Measurements from ENCODE around the gene EPB41L4A. TPM values are rescaled to one million over a fixed set of nuclear protein-coding genes. Genes with fewer than 3 reads are reported as not detected.

EPB41L4A gene
- total and polyA plus RNA-seq, 2 donors (not counting 3 experiments of a cell fraction or from before 2014, with no cell fraction given) = 6.0 to 17.9 TPM

- FAIRE-seq (no peak), DNase-seq (ENCODE audit: low read depth, low spot score) (no peak)
- BruUV-seq (replicated peaks) = no TSS peak
- H3K9ac ChIP-seq (replicated peaks; ENCODE audit: extremely low read depth, insufficient read depth, low read length) = no peak overlapping the region
- dilution Hi-C loops (cut with MboI; ENCODE audit: extremely low pct_ligation_motif_present, low sequenced_read_pairs) = no loop called here
- H2AFZ ChIP-seq (ENCODE audit: low read depth, low read length) = no peak overlapping the region
- H3K36me3 ChIP-seq (ENCODE audit: control insufficient read depth in 2 of 2, extremely low read depth in 1 of 2, insufficient read depth in 2 of 2, low read length in 2 of 2) = no peaks in the 10 kb centered on the region
- no peaks in the 10 kb centered on the region for H4K20me1 ChIP-seq (replicated peaks; ENCODE audit: control insufficient read depth, extremely low read depth, insufficient read depth, low read length)
- H3K4me3 ChIP-seq (replicated peaks in 1 of 3; ENCODE audit: insufficient read depth in 1 of 3, low read depth in 1 of 3, low read length in 3 of 3) = no peak overlapping the region
- H3K4me1 ChIP-seq (ENCODE audit: control insufficient read depth, extremely low read depth, insufficient read depth, low read length) = peaks cover 6% of the 10 kb centered on the region
- intact Hi-C loops (cut with micrococcal nuclease) = no loop called here
- H3K9me1 ChIP-seq (replicated peaks; ENCODE audit: control insufficient read depth, extremely low read depth, insufficient read depth, low read length) = no peaks in the 10 kb centered on the region
- no peaks in the 10 kb centered on the region for H3K9me3 ChIP-seq (replicated peaks; ENCODE audit: control insufficient read depth, insufficient read depth, low read length)
- no peaks in the 10 kb centered on the region for H3K27me3 ChIP-seq (ENCODE audit: control insufficient read depth in 2 of 2, insufficient read depth in 2 of 2, low read length in 2 of 2)
- H3K27ac ChIP-seq (ENCODE audit: insufficient read depth, low read depth, low read length) = no peak overlapping the region
- peaks cover 2% of the 10 kb centered on the region for H3K79me2 ChIP-seq (ENCODE audit: control insufficient read depth, insufficient read depth, low read length)
- ChIA-PET POLR2A (no interaction called here), CTCF (no interaction called here)
- H3K4me2 ChIP-seq (ENCODE audit: insufficient read depth, low read length) = no peak overlapping the region
- TF ChIP-seq, protein P1, sequence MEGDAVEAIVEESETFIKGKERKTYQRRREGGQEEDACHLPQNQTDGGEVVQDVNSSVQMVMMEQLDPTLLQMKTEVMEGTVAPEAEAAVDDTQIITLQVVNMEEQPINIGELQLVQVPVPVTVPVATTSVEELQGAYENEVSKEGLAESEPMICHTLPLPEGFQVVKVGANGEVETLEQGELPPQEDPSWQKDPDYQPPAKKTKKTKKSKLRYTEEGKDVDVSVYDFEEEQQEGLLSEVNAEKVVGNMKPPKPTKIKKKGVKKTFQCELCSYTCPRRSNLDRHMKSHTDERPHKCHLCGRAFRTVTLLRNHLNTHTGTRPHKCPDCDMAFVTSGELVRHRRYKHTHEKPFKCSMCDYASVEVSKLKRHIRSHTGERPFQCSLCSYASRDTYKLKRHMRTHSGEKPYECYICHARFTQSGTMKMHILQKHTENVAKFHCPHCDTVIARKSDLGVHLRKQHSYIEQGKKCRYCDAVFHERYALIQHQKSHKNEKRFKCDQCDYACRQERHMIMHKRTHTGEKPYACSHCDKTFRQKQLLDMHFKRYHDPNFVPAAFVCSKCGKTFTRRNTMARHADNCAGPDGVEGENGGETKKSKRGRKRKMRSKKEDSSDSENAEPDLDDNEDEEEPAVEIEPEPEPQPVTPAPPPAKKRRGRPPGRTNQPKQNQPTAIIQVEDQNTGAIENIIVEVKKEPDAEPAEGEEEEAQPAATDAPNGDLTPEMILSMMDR (IDR thresholded peaks at IDR 0.05; ENCODE audit: extremely low read depth in 1 of 2, insufficient read depth in 1 of 2, low read depth in 1 of 2, low read length in 2 of 2) = no peak
- TF ChIP-seq POLR2A (IDR thresholded peaks at IDR 0.05; ENCODE audit: low read depth, low read length) (no peak), JUN (IDR thresholded peaks at IDR 0.05; ENCODE audit: borderline replicate concordance, insufficient read depth, insufficient read length, low read depth) (no peak), MAX (IDR thresholded peaks at IDR 0.05; ENCODE audit: insufficient read depth, insufficient read length) (no peak), EZH2 (IDR thresholded peaks at IDR 0.05; ENCODE audit: borderline replicate concordance, low read depth, low read length, severe bottlenecking) (no peak), MYC (IDR thresholded peaks at IDR 0.05; ENCODE audit: low read depth, low read length) (no peak)
Observed at GRCh38 chr5:112344540-112344939, 74.5 kb downstream of the EPB41L4A start.

DNA sequence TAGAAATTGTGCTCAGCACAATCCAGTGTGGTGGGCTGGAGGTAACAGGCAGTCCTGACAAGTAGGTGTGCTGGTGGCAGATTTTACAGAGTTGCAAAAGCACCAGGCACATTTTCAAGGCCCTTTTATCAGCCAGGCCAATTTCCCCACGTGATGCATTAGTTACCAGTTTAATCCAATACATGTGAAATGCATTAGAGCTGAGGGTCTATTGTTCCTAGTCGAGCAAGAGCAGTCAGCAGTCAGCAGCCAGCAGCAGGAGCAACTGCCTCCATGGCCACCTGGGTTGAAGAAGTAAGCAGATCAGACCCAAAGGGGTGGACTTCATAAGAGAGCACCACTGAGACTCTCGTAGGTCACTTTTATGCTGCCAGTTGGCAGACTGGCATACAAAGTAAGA, 76.7 kb downstream of the EPB41L4A start:
- POLR2A ChIA-PET = no interaction called here
- dilution Hi-C loops (cut with MboI; ENCODE audit: extremely low pct_ligation_motif_present, low sequenced_read_pairs) = no loop called here
- H3K27ac ChIP-seq (ENCODE audit: insufficient read depth, low read depth, low read length) = no peak overlapping the region

More for the DNA sequence above, 76.7 kb downstream of the EPB41L4A start:
- no peak overlapping the region for H2AFZ ChIP-seq (ENCODE audit: low read depth, low read length)
- H3K9me3 ChIP-seq (replicated peaks; ENCODE audit: control insufficient read depth, insufficient read depth, low read length) = no peaks in the 10 kb centered on the region
- TF ChIP-seq FOS (IDR thresholded peaks at IDR 0.05; ENCODE audit: borderline replicate concordance, insufficient read depth, low read length) = no peak
- TF ChIP-seq MAX (IDR thresholded peaks at IDR 0.05; ENCODE audit: insufficient read depth, insufficient read length) = no peak
- no peak for TF ChIP-seq GATA2 (IDR thresholded peaks at IDR 0.05; ENCODE audit: insufficient read depth, insufficient read length, low read depth, low read length)
- TF ChIP-seq POLR2AphosphoS5 (IDR thresholded peaks at IDR 0.05; ENCODE audit: insufficient read depth, low read depth, low read length) = no peak
- TF ChIP-seq POLR2A (IDR thresholded peaks at IDR 0.05; ENCODE audit: low read depth, low read length) = no peak
- TF ChIP-seq JUN (IDR thresholded peaks at IDR 0.05; ENCODE audit: borderline replicate concordance, insufficient read depth, insufficient read length, low read depth) = no peak
- no peak for TF ChIP-seq MYC (IDR thresholded peaks at IDR 0.05; ENCODE audit: low read depth, low read length)
- peaks cover 20% of the 10 kb centered on the region for H3K4me1 ChIP-seq (ENCODE audit: control insufficient read depth, extremely low read depth, insufficient read depth, low read length)
- no peaks in the 10 kb centered on the region for H4K20me1 ChIP-seq (replicated peaks; ENCODE audit: control insufficient read depth, extremely low read depth, insufficient read depth, low read length)
- H3K36me3 ChIP-seq (ENCODE audit: control insufficient read depth in 2 of 2, extremely low read depth in 1 of 2, insufficient read depth in 2 of 2, low read length in 2 of 2) = no peaks in the 10 kb centered on the region
- no peak overlapping the region for H3K4me3 ChIP-seq (replicated peaks in 1 of 3; ENCODE audit: insufficient read depth in 1 of 3, low read depth in 1 of 3, low read length in 3 of 3)
- no peak overlapping the region for H3K4me2 ChIP-seq (ENCODE audit: insufficient read depth, low read length)
- H3K9me1 ChIP-seq (replicated peaks; ENCODE audit: control insufficient read depth, extremely low read depth, insufficient read depth, low read length) = no peaks in the 10 kb centered on the region
- BruUV-seq (replicated peaks) = no TSS peak
- CTCF ChIA-PET = interaction anchor here (0.9 kb wide), 1 partner anchor 26 kb away, joined by 3 read pairs; no protein-coding TSS in a partner anchor
- no peaks in the 10 kb centered on the region for H3K27me3 ChIP-seq (ENCODE audit: control insufficient read depth in 2 of 2, insufficient read depth in 2 of 2, low read length in 2 of 2)
- no peak for DNase-seq (ENCODE audit: low read depth, low spot score)
- H3K79me2 ChIP-seq (ENCODE audit: control insufficient read depth, insufficient read depth, low read length) = peaks cover 2% of the 10 kb centered on the region
- no peak overlapping the region for H3K9ac ChIP-seq (replicated peaks; ENCODE audit: extremely low read depth, insufficient read depth, low read length)
- no peak for FAIRE-seq
- intact Hi-C loops (cut with micrococcal nuclease) = no loop called here
